Neural progenitor cell (in vitro differentiated cells): ENCODE results near the gene PMF1. TPM values are rescaled to one million over a fixed set of nuclear protein-coding genes. Genes with fewer than 3 reads are reported as not detected.
A peak's percentile ranks its signal among the peaks of the same experiment; 100 is the strongest.
"Not testable (repeated sequence)": the region's sequence is repeated elsewhere in the genome, so short reads cannot be mapped to it uniquely, and the experiment has no call there.

Source experiments
- DNase-seq: peaks from one replicate; pipeline ENCODE4 v3.0.0-alpha.2; 2016; ENCODE audit warnings: low spot score
- H2AFZ ChIP-seq: fragments of 200-600 bp; sonication (generic); replicated peaks from 2 replicates; pipeline ENCODE4 v1.6.1; 2016; ENCODE audit warnings: antibody characterized with exemption
- H3F3A ChIP-seq: fragments of 200-600 bp; sonication (generic); 2 replicates; pipeline ENCODE4 v1.6.1; 2016; ENCODE audit warnings: antibody characterized with exemption, low read depth
- H3K27ac ChIP-seq: fragments of 200-600 bp; sonication (generic); 2 replicates; pipeline ENCODE4 v1.5.1; 2016; ENCODE audit warnings: mild to moderate bottlenecking
- H3K27me3 ChIP-seq: fragments of 200-600 bp; sonication (generic); 2 replicates; pipeline ENCODE4 v1.6.1; 2016; ENCODE audit warnings: mild to moderate bottlenecking, moderate library complexity
- H3K36me3 ChIP-seq: fragments of 200-600 bp; sonication (generic); 2 replicates; pipeline ENCODE4 v1.5.1; 2016
- H3K4me1 ChIP-seq: fragments of 200-600 bp; sonication (generic); 2 replicates; pipeline ENCODE4 v1.6.1; 2016; ENCODE audit warnings: mixed run types
- H3K4me2 ChIP-seq: fragments of 200-600 bp; sonication (generic); 2 replicates; pipeline ENCODE4 v1.6.1; 2016
- H3K4me3 ChIP-seq: fragments of 200-600 bp; sonication (generic); 2 replicates; pipeline ENCODE4 v1.5.1; 2016
- H3K79me2 ChIP-seq: fragments of 200-600 bp; sonication (generic); 2 replicates; pipeline ENCODE4 v1.6.1; 2016; ENCODE audit warnings: low read depth
- H3K9ac ChIP-seq: fragments of 200-600 bp; sonication (generic); 2 replicates; pipeline ENCODE4 v1.6.1; 2016
- H3K9me3 ChIP-seq: fragments of 200-600 bp; sonication (generic); 2 replicates; pipeline ENCODE4 v1.5.1; 2016; ENCODE audit warnings: low read depth
- H4K20me1 ChIP-seq: fragments of 200-600 bp; sonication (generic); 2 replicates; pipeline ENCODE4 v1.6.1; 2016; ENCODE audit warnings: low read depth
- H3K27ac Mint-ChIP-seq: 3 replicates; pipeline ENCODE4 v1.8.0; 2021; ENCODE audit warnings: mixed read lengths
- H3K27me3 Mint-ChIP-seq: 2 replicates; pipeline ENCODE4 v1.8.0; 2022; ENCODE audit warnings: low read depth, mild to moderate bottlenecking, inconsistent platforms, moderate library complexity, mixed read lengths; ENCODE audit not compliant: insufficient read depth
- H3K36me3 Mint-ChIP-seq: 3 replicates; pipeline ENCODE4 v1.8.0; 2021; ENCODE audit warnings: mixed read lengths
- H3K4me1 Mint-ChIP-seq: 3 replicates; pipeline ENCODE4 v1.8.0; 2021; ENCODE audit warnings: mixed read lengths
- H3K4me3 Mint-ChIP-seq: 3 replicates; pipeline ENCODE4 v1.8.0; 2021; ENCODE audit warnings: mild to moderate bottlenecking, moderate library complexity, mixed read lengths
- H3K9me3 Mint-ChIP-seq: 3 replicates; pipeline ENCODE4 v1.8.0; 2020; ENCODE audit warnings: mixed read lengths
- CTCF ChIP-seq: fragments of 200-600 bp; sonication (generic); IDR thresholded peaks from 2 replicates; pipeline ENCODE4 v1.5.1; 2017; ENCODE audit warnings: antibody characterized with exemption, mild to moderate bottlenecking
- EZH2 ChIP-seq: fragments of 200-600 bp; sonication (generic); IDR thresholded peaks from 2 replicates; pipeline ENCODE4 v1.6.1; 2017; ENCODE audit warnings: antibody characterized with exemption, mild to moderate bottlenecking, moderate library complexity
- EZH2phosphoT487 ChIP-seq: fragments of 200-600 bp; sonication (generic); IDR thresholded peaks from 2 replicates; pipeline ENCODE4 v1.6.1; 2017; ENCODE audit warnings: antibody characterized with exemption
- total RNA-seq: library from RNA; depleted of rRNA; stranded (reverse); fragments of >200 nt; gene quantifications from 2 replicates; pipeline ENCODE4 v1.2.3, GENCODE V29; 2015; ENCODE audit warnings: low replicate concordance

PMF1 gene
- total RNA-seq, 1 donor from 2014 or later, result 103 TPM

- not testable (repeated sequence) for H3K27ac ChIP-seq, H3K27ac Mint-ChIP-seq, H3K4me1 ChIP-seq, H3K4me1 Mint-ChIP-seq, H2AFZ ChIP-seq, DNase-seq, H3K9me3 ChIP-seq, H3K4me2 ChIP-seq, H3K27me3 ChIP-seq, H3F3A ChIP-seq, H3K79me2 ChIP-seq, H3K4me3 Mint-ChIP-seq, H4K20me1 ChIP-seq, H3K27me3 Mint-ChIP-seq, H3K4me3 ChIP-seq, H3K9ac ChIP-seq, H3K36me3 Mint-ChIP-seq, H3K36me3 ChIP-seq
- peaks cover 11% of the 10 kb centered on the region for H3K9me3 Mint-ChIP-seq
Observed at GRCh38 chr1:156186347-156187177, 26.2 kb upstream of the PMF1 start.

- H3K36me3 Mint-ChIP-seq, H3K4me3 ChIP-seq, H3F3A ChIP-seq, H3K4me3 Mint-ChIP-seq, H3K4me2 ChIP-seq, H3K9ac ChIP-seq, H3K27me3 Mint-ChIP-seq, H3K4me1 ChIP-seq, H3K36me3 ChIP-seq, H3K27ac Mint-ChIP-seq, H3K27ac ChIP-seq, H4K20me1 ChIP-seq, H2AFZ ChIP-seq, H3K9me3 ChIP-seq, H3K27me3 ChIP-seq, DNase-seq: not testable (repeated sequence)
- H3K4me1 Mint-ChIP-seq, result peaks cover 15% of the 10 kb centered on the region
- H3K9me3 Mint-ChIP-seq, result peaks cover 11% of the 10 kb centered on the region
- H3K79me2 ChIP-seq, result peaks cover 11% of the 10 kb centered on the region
Observed at GRCh38 chr1:156190265-156190664, 22.5 kb upstream of the PMF1 start.

- no peak overlapping the region for H3K4me2 ChIP-seq
- H3K4me3 Mint-ChIP-seq, result no peak overlapping the region
- no peak overlapping the region for H3K27ac ChIP-seq
- H3K4me1 ChIP-seq, result peaks cover 3% of the 10 kb centered on the region
- H2AFZ ChIP-seq, result no peak overlapping the region
- peaks cover 2% of the 10 kb centered on the region for H3K36me3 Mint-ChIP-seq
- H3K9me3 Mint-ChIP-seq, result peaks cover 11% of the 10 kb centered on the region
- peaks cover 23% of the 10 kb centered on the region for H3K79me2 ChIP-seq
- no peaks in the 10 kb centered on the region for H3F3A ChIP-seq
- H3K4me3 ChIP-seq, result no peak overlapping the region
- no peak overlapping the region for H3K9ac ChIP-seq
- no peaks in the 10 kb centered on the region for H3K27me3 ChIP-seq
- H3K36me3 ChIP-seq, result no peaks in the 10 kb centered on the region
- H3K27me3 Mint-ChIP-seq, result peaks cover 3% of the 10 kb centered on the region
- H3K27ac Mint-ChIP-seq, result no peak overlapping the region
- TF ChIP-seq CTCF (no peak), EZH2 (no peak), EZH2phosphoT487 (no peak)
- peaks cover 6% of the 10 kb centered on the region for H4K20me1 ChIP-seq
- no peak for DNase-seq
- peaks cover 17% of the 10 kb centered on the region for H3K4me1 Mint-ChIP-seq
- H3K9me3 ChIP-seq, result no peaks in the 10 kb centered on the region
Observed at GRCh38 chr1:156191292-156191964, 21.4 kb upstream of the PMF1 start.

- Mint-ChIP-seq H3K9me3 (peaks cover 3% of the 10 kb centered on the region), H3K27ac (peak overlapping the region; percentile 9), H3K4me3 (peak overlapping the region; percentile 98), H3K27me3 (peaks cover 2% of the 10 kb centered on the region), H3K36me3 (peaks cover 2% of the 10 kb centered on the region), H3K4me1 (peaks cover 17% of the 10 kb centered on the region)
- peaks cover 6% of the 10 kb centered on the region for H4K20me1 ChIP-seq
- no peak for DNase-seq
- H3F3A ChIP-seq, result no peaks in the 10 kb centered on the region
- TF ChIP-seq EZH2phosphoT487, result no peak
- TF ChIP-seq EZH2, result no peak
- TF ChIP-seq CTCF, result no peak
- H3K4me1 ChIP-seq, result peaks cover 3% of the 10 kb centered on the region
- peaks cover 40% of the 10 kb centered on the region for H3K79me2 ChIP-seq
- H3K4me2 ChIP-seq, result peak overlapping the region; percentile 63
- no peak overlapping the region for H3K9ac ChIP-seq
- peak overlapping the region; percentile 36 for H3K27ac ChIP-seq
- H3K9me3 ChIP-seq, result no peaks in the 10 kb centered on the region
- no peaks in the 10 kb centered on the region for H3K36me3 ChIP-seq
- peak overlapping the region; percentile 53 for H2AFZ ChIP-seq
- peak overlapping the region; percentile 84 for H3K4me3 ChIP-seq
- no peaks in the 10 kb centered on the region for H3K27me3 ChIP-seq
Observed at GRCh38 chr1:156193208-156193487, 19.7 kb upstream of the PMF1 start.
